ENCODE measurements around the gene PIGT. TPM values are rescaled to one million over a fixed set of nuclear protein-coding genes. Genes with fewer than 3 reads are reported as not detected.
A peak's percentile ranks its signal among the peaks of the same experiment; 100 is the strongest.

The PIGT gene
- total and polyA plus RNA-seq, 2 of the 13 experiments (the other 11 are each of a cell fraction or from before 2014, with no cell fraction given) = 65.9 to 74.1 TPM

DNA sequence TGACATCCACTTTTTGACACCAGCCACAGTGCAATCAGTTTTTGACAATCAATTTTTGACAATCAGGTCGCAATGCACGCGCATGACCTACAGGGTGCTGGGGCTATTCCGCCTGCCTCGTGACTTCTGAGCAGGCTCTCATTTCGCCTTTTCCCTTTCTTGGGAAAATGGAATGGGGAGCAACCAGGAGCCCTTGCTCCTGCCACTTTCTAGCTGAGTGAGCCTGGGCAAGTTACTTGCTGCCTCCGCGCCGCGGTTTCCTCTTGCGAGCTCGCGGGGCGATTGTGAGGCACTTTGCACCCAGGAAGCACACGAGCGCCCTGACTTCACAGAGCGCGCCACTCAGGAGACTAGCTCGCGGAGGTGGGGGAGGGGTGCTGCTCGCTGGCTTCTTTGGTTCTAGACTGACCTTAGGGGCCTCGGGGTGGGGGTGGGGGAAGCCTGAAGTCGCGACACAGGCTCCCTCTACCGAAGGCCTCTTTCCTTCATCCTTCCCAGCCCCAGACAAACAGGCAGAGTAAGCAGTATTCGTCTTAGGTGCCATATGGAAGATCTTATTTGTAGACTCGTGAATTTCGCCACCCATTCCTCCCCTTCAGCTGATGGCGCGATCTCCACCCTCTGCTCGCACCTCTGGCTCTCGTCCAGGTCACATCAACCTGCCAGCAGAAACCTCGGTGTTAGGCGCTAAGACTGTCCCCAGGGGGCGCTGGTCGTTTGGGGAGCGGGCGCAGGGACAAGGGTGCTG, 42.4 kb upstream of the PIGT start:
- in situ Hi-C loops (cut with HindIII; ENCODE audit: extremely low pct_ligation_motif_present, low pct_unique_long_range_greater_than_20kb) (loop anchor here (5.0 kb wide), 1 partner anchor 64 kb away; no protein-coding TSS in a partner anchor), intact Hi-C loops (cut with micrococcal nuclease; ENCODE audit: unreplicated experiment) (loop anchor here (1.0 to 2.0 kb wide), 2 partner anchors 43 to 64 kb away; partner anchors contain the start of gene PIGT)
- Histone ChIP-seq H3K36me3 (replicated peaks in 1 of 2; ENCODE audit: control insufficient read depth in 1 of 2, insufficient read depth in 2 of 2, low read length in 2 of 2) (peaks cover 0 to under 1% of the 10 kb centered on the region in 2 experiments; a peak in 1 of 5 replicates), H3K27ac (ENCODE audit: extremely low read length, insufficient read depth, low read length) (no peak overlapping the region), H3K4me2 (ENCODE audit: low read depth, low read length) (peak overlapping the region; percentile 69), H3K79me2 (ENCODE audit: insufficient read depth, low read length) (no peaks in the 10 kb centered on the region), H3K27me3 (ENCODE audit: control insufficient read depth in 1 of 2, insufficient read depth in 2 of 2, low read length in 2 of 2) (no peaks in the 10 kb centered on the region), H3K4me1 (ENCODE audit: insufficient read depth, low read length) (peaks cover 19% of the 10 kb centered on the region), H2AFZ (ENCODE audit: low read length) (no peak overlapping the region), H3K9ac (ENCODE audit: insufficient read depth, low read depth, low read length) (no peak overlapping the region), H3K9me3 (ENCODE audit: low read length) (no peaks in the 10 kb centered on the region), H4K20me1 (ENCODE audit: insufficient read depth, low read length) (no peaks in the 10 kb centered on the region), H3K4me3 (replicated peaks in 1 of 3; ENCODE audit: insufficient read depth in 1 of 3, low read depth in 2 of 3, low read length in 3 of 3) (peak overlapping the region in 2 of 3 experiments; percentile 12 to 29; a peak in 2 of 6 replicates)
- WGBS (ENCODE audit: low lambda C conversion rate) = 55% methylated on average over 38 of the region's 38 CpGs
- ChIA-PET POLR2A (interaction anchor here (0.7 to 29.5 kb wide), 10 partner anchors 10 to 398 kb away, joined by 3 to 1422 read pairs (median 9); partner anchors contain the start of genes PIGT, SDC4 and SYS1), CTCF (ENCODE audit: low intra/inter-chr PET ratio, low total read pairs) (interaction anchor here (1.1 to 1.9 kb wide), 6 partner anchors 11 to 398 kb away, joined by 4 to 32 read pairs (median 6); no protein-coding TSS in a partner anchor)
- ATAC-seq (peak; percentile 91), DNase-seq (ENCODE audit: low spot score) (peak; percentile 83), FAIRE-seq (peak; percentile 91)
- no TSS peak for BruUV-seq (replicated peaks)
- TF ChIP-seq KAT8 (CRISPR knock-in tag; IDR thresholded peaks at IDR 0.05) = 0 out of 2 replicates have a peak, but pooled peaks have one; percentile 55
- 0 out of 2 replicates have a peak, but pooled peaks have one; percentile 30 for TF ChIP-seq HCFC1 (IDR thresholded peaks at IDR 0.05; ENCODE audit: low read depth, low read length)
- TF ChIP-seq SP1 (IDR thresholded peaks at IDR 0.05) = no peak
- peak; percentile 41; the same call in 1 of the 2 replicates for TF ChIP-seq SP1 (CRISPR knock-in tag; IDR thresholded peaks at IDR 0.05)
- peak; percentile 66; the same call in 1 of the 2 replicates for TF ChIP-seq KMT2B (CRISPR knock-in tag; IDR thresholded peaks at IDR 0.05)
- TF ChIP-seq JDP2 (CRISPR knock-in tag; IDR thresholded peaks at IDR 0.05; ENCODE audit: borderline replicate concordance) = no peak
- TF ChIP-seq TARDBP (CRISPR knock-in tag; IDR thresholded peaks at IDR 0.05) = 0 out of 2 replicates have a peak, but pooled peaks have one; percentile 29
- TF ChIP-seq KDM6A (CRISPR knock-in tag; IDR thresholded peaks at IDR 0.05; ENCODE audit: low read depth) = no peak
- peak; percentile 97 for TF ChIP-seq U2AF1 (optimal IDR thresholded peaks at IDR 0.05; ENCODE audit: low read depth, low read length)
- no peak for TF ChIP-seq MTF1 (CRISPR knock-in tag; IDR thresholded peaks at IDR 0.05)
- TF ChIP-seq, protein P1, sequence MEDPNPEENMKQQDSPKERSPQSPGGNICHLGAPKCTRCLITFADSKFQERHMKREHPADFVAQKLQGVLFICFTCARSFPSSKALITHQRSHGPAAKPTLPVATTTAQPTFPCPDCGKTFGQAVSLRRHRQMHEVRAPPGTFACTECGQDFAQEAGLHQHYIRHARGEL (CRISPR knock-in tag; IDR thresholded peaks at IDR 0.05) = no peak
- TF ChIP-seq STAG1 (CRISPR knock-in tag; IDR thresholded peaks at IDR 0.05) = peak; percentile 87
- TF ChIP-seq, protein P2, sequence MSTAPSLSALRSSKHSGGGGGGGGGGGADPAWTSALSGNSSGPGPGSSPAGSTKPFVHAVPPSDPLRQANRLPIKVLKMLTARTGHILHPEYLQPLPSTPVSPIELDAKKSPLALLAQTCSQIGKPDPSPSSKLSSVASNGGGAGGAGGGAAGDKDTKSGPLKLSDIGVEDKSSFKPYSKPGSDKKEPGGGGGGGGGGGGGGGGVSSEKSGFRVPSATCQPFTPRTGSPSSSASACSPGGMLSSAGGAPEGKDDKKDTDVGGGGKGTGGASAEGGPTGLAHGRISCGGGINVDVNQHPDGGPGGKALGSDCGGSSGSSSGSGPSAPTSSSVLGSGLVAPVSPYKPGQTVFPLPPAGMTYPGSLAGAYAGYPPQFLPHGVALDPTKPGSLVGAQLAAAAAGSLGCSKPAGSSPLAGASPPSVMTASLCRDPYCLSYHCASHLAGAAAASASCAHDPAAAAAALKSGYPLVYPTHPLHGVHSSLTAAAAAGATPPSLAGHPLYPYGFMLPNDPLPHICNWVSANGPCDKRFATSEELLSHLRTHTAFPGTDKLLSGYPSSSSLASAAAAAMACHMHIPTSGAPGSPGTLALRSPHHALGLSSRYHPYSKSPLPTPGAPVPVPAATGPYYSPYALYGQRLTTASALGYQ (CRISPR knock-in tag; IDR thresholded peaks at IDR 0.05) = no peak
- TF ChIP-seq MBNL3 (CRISPR knock-in tag; conservative IDR thresholded peaks at IDR 0.05) = no peak
- TF ChIP-seq NFE2L1 (CRISPR knock-in tag; IDR thresholded peaks at IDR 0.05; ENCODE audit: borderline replicate concordance) = no peak
- TF ChIP-seq, protein P3, sequence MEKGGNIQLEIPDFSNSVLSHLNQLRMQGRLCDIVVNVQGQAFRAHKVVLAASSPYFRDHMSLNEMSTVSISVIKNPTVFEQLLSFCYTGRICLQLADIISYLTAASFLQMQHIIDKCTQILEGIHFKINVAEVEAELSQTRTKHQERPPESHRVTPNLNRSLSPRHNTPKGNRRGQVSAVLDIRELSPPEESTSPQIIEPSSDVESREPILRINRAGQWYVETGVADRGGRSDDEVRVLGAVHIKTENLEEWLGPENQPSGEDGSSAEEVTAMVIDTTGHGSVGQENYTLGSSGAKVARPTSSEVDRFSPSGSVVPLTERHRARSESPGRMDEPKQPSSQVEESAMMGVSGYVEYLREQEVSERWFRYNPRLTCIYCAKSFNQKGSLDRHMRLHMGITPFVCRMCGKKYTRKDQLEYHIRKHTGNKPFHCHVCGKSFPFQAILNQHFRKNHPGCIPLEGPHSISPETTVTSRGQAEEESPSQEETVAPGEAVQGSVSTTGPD (CRISPR knock-in tag; IDR thresholded peaks at IDR 0.05) = no peak
- TF ChIP-seq KMT2A (CRISPR knock-in tag; IDR thresholded peaks at IDR 0.05) = peak; percentile 59
- TF ChIP-seq, protein P4, sequence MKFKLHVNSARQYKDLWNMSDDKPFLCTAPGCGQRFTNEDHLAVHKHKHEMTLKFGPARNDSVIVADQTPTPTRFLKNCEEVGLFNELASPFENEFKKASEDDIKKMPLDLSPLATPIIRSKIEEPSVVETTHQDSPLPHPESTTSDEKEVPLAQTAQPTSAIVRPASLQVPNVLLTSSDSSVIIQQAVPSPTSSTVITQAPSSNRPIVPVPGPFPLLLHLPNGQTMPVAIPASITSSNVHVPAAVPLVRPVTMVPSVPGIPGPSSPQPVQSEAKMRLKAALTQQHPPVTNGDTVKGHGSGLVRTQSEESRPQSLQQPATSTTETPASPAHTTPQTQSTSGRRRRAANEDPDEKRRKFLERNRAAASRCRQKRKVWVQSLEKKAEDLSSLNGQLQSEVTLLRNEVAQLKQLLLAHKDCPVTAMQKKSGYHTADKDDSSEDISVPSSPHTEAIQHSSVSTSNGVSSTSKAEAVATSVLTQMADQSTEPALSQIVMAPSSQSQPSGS (CRISPR knock-in tag; IDR thresholded peaks at IDR 0.05) = no peak
- TF ChIP-seq CCDC6 (CRISPR knock-in tag; IDR thresholded peaks at IDR 0.05) = no peak
- no peak for TF ChIP-seq ARID2 (CRISPR knock-in tag; IDR thresholded peaks at IDR 0.05; ENCODE audit: borderline replicate concordance)

Measured in HepG2 (cell line).